Dedifferentiated amniotic fluid mesenchymal stem cell (primary cell): ENCODE measurements around the gene VTI1A.
"Not testable (repeated sequence)": the region's sequence is repeated elsewhere in the genome, so short reads cannot be mapped to it uniquely, and the experiment has no call there.

ENCODE experiments used
- DNase-seq: peaks from one replicate; pipeline ENCODE4 v3.0.0-alpha.2; 2016; ENCODE audit errors: extremely low spot score

The VTI1A gene

DNA sequence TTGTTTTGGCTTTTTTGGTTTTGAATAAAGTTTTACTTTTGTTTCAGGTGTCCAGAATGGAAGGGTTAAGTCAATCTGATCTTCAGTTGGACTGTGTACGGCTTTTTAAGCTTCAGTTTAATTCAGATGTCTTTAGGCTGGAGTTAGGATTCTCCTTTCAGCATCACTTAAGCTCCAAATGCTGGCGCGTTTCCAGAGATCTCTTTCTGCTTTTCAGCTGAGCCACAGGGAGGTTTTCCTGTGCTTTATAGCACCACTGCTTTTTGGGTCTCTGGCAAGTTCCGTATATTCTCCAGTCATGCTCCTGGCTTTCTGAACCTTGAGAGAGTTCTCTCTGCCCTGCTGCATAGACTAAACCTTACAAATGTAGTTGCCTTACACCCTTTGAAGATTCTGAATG lies 60.0 kb downstream of the VTI1A start:
- DNase-seq = no peak

GRCh38 chr10:112507988-112508387 lies 61.0 kb downstream of the VTI1A start:
- no peak for DNase-seq

GRCh38 chr10:112509558-112510291 lies 62.7 kb downstream of the VTI1A start:
- DNase-seq = no peak

DNA sequence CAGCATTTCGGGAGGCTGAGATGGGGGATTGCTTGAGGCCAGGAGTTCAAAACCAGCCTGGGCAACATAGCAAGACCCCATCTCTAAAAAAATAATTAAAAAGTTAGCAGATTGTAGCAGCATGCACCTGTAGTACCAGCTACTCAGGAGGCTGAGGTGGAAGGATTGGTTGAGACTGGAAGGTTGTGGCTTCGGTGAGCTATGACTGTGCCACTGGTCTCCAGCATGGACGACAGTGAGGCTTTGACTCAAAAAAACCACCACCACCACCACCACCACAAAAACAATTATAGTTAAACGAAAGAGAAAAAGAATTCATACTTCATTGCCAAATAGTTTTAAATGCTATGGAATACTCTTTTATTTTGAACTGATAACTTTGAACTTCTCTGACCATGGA lies 63.4 kb downstream of the VTI1A start:
- DNase-seq = no peak

- no peak for DNase-seq
These were observed 65.3 kb downstream of the VTI1A start for GRCh38 chr10:112512294-112512693.

GRCh38 chr10:112515126-112515525 lies 68.1 kb downstream of the VTI1A start:
- no peak for DNase-seq

GRCh38 chr10:112515852-112516251 lies 68.8 kb downstream of the VTI1A start:
- DNase-seq = no peak

DNA sequence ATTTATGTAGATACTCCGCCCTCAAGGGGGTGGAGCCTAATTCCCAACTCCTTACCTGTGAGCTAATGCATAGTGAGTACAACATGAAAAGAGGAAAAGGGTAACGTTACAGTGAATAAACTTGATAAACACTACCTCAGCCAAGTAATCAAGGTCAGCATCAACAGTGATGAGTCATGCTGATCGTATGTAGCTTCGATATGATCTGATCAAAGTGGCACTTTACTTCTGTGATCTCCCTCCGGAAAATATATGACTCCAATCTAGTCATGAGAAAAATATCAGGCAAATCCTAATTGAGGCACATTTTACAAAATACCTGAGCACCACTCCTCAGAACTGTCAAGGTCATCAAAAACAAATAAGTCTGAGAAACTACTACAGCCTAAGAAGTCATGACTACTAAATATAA lies 70.4 kb downstream of the VTI1A start:
- DNase-seq = no peak

DNA sequence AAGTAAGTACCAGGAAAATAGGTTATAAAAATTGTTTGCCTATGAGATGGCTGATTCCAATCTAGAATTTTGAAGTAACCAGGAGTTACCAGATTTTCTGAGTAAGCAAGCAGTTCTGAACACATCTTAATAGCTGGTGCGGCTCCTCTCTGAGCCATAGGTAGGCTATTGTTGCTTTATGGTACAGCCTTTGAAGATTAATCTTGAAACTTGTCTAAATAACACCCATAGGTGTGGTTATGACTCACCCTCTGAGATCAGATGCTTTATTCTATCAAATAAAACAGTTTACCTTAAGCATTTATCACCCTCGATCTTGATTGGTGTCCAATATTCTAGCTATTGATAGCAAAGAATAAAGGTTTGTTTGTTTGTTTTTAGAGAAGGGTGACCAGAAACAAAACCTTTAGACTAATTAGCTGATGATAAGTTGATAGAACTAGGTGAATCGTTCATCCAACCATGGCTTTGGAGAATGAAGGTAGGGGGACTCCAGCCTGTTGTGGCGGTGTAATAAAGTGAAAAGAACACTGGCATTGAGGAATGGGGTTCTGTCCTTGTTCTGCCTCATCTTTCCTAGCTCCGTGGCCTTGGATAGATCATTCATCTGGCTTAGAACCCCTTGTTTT lies 72.2 kb downstream of the VTI1A start:
- DNase-seq = no peak

GRCh38 chr10:112520914-112521313 lies 73.9 kb downstream of the VTI1A start:
- DNase-seq = no peak

- no peak for DNase-seq
These were observed 77.6 kb downstream of the VTI1A start for GRCh38 chr10:112524641-112525040.

- no peak for DNase-seq
These were observed 78.2 kb downstream of the VTI1A start for GRCh38 chr10:112525200-112525599.

DNA sequence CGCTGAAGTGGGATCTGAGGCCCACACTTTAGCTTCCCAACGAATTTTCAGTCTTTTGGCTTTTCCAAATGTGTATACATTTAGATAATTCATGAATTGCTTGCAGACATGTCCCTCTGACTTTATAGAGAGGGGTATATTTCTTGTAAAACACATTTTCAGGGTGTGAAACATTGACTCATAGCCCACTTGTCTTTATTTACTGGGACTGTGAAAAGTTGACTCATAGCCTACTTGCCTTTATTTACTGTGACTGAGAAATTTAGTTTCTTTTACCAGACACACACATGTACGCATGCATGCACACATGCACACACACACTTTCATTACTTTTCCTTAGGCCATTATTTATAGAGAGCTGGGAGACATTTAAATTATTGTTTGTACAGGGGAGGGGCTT lies 79.1 kb downstream of the VTI1A start:
- DNase-seq = no peak

DNA sequence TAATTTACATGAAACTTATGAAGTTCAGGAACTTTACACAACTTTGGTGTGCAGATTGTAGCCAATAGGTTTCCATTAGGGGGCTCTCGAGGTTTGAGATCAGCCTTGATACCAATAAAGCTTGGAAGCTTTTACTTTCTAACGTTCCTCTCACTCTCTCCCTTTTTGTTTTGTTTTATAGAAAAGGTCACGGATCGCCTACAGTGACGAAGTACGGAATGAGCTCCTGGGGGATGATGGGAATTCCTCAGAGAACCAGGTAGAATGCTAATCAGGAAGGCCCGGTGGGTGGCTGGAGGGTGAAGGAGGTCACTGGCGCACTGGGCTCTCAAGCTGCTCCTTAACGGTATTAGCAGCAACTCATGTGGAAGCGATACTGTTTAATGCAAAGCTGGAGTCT lies 79.9 kb downstream of the VTI1A start:
- no peak for DNase-seq

DNA sequence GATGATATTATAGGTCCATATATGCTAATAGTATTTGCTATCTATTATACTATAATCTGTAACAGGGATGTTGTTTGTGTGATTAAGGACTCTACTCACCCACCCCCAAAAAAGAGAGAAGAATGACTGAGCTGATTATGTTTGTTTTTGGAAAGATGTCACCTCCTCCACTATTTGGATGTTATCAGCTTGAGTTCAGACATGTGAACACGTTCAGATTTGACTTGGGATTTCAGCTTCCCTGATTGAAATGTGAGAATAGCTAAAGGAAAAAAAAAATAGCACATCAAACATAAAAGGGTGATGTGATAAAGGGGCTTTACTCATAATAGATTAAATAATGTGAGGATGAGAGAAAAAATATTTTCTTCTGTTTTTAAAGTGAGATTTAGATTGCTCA lies 81.2 kb downstream of the VTI1A start:
- DNase-seq = no peak

GRCh38 chr10:112531421-112531820 lies 84.4 kb downstream of the VTI1A start:
- no peak for DNase-seq

DNA sequence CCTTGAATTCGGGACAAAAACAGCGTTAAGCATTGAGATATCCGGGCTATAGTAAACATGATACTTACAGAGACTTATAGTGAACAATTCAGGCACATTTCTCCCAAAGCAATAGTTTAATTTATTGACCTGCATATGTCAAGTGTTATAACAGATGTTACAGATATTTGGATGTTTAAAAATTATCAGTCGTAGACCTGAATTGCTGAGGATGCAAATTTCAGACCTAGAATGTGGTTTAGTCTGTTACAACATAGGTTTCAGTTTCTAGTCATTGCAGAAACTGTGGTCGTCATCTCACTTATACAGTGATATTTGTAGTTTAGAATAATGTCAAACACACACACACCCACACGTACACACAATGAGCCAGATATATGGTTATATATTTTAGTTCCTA lies 85.2 kb downstream of the VTI1A start:
- no peak for DNase-seq

DNA sequence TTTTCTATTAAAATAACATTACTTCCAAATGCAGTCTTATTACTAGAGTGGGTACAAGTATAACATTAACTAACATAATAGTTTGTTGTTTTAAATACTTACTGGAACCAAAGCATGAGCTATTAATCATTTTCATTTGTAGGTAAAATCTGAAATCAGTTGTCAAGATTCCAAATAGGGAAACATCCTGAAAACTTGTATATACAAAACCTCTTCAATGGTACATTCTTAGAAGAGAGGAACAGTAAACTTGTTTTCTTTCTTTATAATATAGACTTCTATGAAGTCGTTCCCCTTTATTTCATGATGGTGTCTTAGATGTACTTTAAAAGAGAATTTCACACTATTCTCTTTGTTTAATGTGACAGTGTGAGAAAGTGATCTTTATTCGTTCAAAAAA lies 85.9 kb downstream of the VTI1A start:
- DNase-seq = no peak

DNA sequence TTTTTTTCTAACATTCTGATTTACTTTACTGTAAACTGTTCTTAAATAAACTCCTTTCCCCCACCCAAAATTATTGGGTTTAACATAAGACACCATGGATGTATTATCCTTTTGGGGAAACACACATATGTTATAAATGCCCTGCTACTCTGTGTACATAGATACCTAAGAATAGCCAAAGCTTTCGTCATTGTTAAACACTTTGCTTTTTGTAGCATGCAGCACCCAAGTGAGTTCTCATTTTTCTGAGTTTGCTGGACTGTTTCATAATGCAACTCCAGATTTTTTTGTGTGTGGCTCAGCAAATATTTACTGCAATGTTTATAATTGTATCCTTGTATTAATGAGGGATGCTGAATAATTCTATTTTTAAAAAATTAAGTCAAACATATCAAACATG lies 86.9 kb downstream of the VTI1A start:
- no peak for DNase-seq

- no peak for DNase-seq
These were observed 88.5 kb downstream of the VTI1A start for GRCh38 chr10:112535531-112535951.

GRCh38 chr10:112536663-112537062 lies 89.6 kb downstream of the VTI1A start:
- DNase-seq = no peak

GRCh38 chr10:112538168-112538567 lies 91.2 kb downstream of the VTI1A start:
- DNase-seq = no peak

GRCh38 chr10:112539340-112539739 lies 92.3 kb downstream of the VTI1A start:
- no peak for DNase-seq

DNA sequence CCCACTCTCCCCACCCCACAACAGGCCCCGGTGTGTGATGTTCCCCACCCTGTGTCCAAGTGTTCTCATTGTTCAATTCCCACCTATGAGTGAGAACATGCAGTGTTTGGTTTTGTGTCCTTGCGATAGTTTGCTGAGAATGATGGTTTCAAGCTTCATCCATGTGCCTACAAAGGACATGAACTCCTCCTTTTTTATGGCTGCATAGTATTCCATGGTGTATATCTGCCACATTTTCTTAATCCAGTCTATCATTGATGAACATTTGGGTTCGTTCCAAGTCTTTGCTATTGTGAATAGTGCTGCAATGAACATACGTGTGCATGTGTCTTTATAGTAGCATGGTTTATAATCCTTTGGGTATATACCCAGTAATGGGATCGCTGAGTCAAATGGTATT lies 95.8 kb downstream of the VTI1A start:
- DNase-seq = not testable (repeated sequence)
